NCI-H146 treated with DMSO at 0.1 percent for 48 hours (cell line): Measurements from ENCODE around the gene RAP1B.

ENCODE experiments used
- DNase-seq: peaks from one replicate; lab custom pipeline; 2025; ENCODE audit not compliant: unreplicated experiment; lab: John Stamatoyannopoulos, UW

Gene RAP1B

DNA sequence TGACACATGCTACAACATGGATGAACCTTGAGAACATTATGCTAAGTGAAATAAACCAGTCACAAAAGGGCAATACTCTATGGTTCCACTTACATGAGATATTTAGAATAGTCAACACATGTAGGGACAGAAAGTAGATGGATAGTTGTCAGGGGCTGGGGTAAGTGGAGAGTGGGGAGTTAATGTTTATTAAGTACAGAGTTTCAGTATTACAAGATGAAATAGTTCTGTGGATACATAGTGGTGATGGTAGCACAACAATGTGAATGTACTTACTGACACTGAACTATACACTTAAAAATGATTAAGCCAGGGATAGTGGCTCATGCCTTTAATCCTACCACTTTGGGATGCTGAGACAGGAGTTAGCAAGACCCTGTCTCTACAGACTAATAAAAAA, 84.8 kb downstream of the RAP1B start:
- no peak for DNase-seq

DNA sequence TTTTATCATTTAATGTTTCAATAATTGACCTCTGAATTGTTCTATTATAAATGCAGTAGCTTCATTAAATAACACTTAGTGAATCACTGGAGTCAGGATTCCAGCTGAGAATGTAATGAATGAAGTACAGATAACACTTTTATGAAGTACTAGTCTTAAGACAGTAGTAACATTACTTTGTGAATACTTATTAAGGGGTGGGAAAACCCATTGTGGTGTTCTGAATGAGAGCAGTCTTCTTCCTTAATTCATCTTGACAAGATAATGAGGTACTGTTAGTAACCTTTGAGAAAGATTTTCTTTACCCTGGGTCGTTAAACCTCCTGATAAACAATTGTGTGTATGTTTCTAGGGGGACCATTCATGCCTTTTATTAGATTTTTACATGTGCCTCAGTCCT, 88.8 kb downstream of the RAP1B start:
- DNase-seq = no peak
